Measurements from ENCODE around the gene YWHAB. TPM values are rescaled to one million over a fixed set of nuclear protein-coding genes. Genes with fewer than 3 reads are reported as not detected.

YWHAB gene
- total and polyA plus RNA-seq, 2 donors (not counting 1 experiment from before 2014, with no cell fraction given): 80.3 to 200 TPM

DNA sequence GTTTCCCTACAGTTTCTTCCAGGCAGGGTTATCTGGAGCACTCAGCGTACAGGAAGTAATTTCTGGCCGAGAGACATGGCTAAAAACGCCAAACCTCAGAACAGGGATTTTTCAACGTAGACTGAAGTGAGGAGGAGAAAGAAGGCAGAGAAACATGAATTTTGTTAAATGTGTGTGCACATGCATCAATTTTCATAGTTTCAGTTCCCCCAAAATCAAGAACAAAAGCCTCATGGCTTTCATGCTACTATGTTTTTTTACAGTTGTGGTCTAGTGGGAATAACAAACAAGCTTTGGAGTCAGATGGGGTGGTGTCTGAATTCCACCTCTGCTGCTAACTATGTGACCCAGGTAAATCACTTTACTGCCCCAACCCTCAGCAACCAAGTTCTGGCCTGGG is 69.8 kb downstream of the YWHAB start:
- Histone ChIP-seq H4K20me1 (ENCODE audit: control insufficient read depth, insufficient read depth, low read length, poor library complexity, severe bottlenecking) (peaks cover 16% of the 10 kb centered on the region), H3K79me2 (ENCODE audit: control insufficient read depth, insufficient read depth, low read length) (peaks cover 66% of the 10 kb centered on the region), H3K9ac (ENCODE audit: low read length) (no peak overlapping the region), H3K4me2 (replicated peaks; ENCODE audit: low read depth, low read length, poor library complexity, severe bottlenecking) (peak overlapping the region; percentile 53), H3K4me1 (ENCODE audit: control insufficient read depth in 2 of 2, insufficient read depth in 2 of 2, low read length in 2 of 2) (peaks cover 45 to 50% of the 10 kb centered on the region in 2 donors), H3K27ac (ENCODE audit: low read length in 2 of 2) (peak overlapping the region; percentile 43 to 63), H3K27me3 (replicated peaks in 1 of 4; ENCODE audit: control extremely low read depth in 1 of 4, control insufficient read depth in 3 of 4, insufficient read depth in 4 of 4, low read length in 3 of 4) (no peaks in the 10 kb centered on the region), H3K4me3 (ENCODE audit: control extremely low read depth in 1 of 5, extremely low read depth in 1 of 5, insufficient read depth in 1 of 5, low read depth in 2 of 5, low read length in 4 of 5) (no peak overlapping the region), H3K36me3 (replicated peaks in 1 of 2; ENCODE audit: control extremely low read depth in 1 of 2, control insufficient read depth in 1 of 2, extremely low read depth in 1 of 2, insufficient read depth in 2 of 2, low read length in 1 of 2) (peaks cover 4 to 66% of the 10 kb centered on the region in 2 experiments), H3K9me3 (ENCODE audit: control extremely low read depth in 1 of 3, control insufficient read depth in 2 of 3, insufficient read depth in 1 of 3, low read length in 2 of 3) (no peaks in the 10 kb centered on the region), H2AFZ (ENCODE audit: insufficient read depth, low read depth, low read length, poor library complexity, severe bottlenecking) (peak overlapping the region; percentile 2)
- DNase-seq: peak; percentile 46
- TF ChIP-seq, protein P1, sequence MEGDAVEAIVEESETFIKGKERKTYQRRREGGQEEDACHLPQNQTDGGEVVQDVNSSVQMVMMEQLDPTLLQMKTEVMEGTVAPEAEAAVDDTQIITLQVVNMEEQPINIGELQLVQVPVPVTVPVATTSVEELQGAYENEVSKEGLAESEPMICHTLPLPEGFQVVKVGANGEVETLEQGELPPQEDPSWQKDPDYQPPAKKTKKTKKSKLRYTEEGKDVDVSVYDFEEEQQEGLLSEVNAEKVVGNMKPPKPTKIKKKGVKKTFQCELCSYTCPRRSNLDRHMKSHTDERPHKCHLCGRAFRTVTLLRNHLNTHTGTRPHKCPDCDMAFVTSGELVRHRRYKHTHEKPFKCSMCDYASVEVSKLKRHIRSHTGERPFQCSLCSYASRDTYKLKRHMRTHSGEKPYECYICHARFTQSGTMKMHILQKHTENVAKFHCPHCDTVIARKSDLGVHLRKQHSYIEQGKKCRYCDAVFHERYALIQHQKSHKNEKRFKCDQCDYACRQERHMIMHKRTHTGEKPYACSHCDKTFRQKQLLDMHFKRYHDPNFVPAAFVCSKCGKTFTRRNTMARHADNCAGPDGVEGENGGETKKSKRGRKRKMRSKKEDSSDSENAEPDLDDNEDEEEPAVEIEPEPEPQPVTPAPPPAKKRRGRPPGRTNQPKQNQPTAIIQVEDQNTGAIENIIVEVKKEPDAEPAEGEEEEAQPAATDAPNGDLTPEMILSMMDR (IDR thresholded peaks at IDR 0.05): no peak
- TF ChIP-seq EZH2 (IDR thresholded peaks at IDR 0.05; ENCODE audit: borderline replicate concordance, insufficient read depth, low read depth, low read length, poor library complexity, severe bottlenecking): no peak
- Mint-ChIP-seq H3K4me3 (peak overlapping the region; percentile 82), H3K27me3 (no peaks in the 10 kb centered on the region), H3K4me1 (peaks cover 68% of the 10 kb centered on the region), H3K9me3 (ENCODE audit: insufficient read depth) (no peaks in the 10 kb centered on the region), H3K27ac (peak overlapping the region; percentile 91)
- intact Hi-C loops (cut with micrococcal nuclease): loop anchor here (5.0 kb wide), 1 partner anchor 42 kb away; no protein-coding TSS in a partner anchor
- ATAC-seq (ENCODE audit: low read depth): peak; percentile 3
- WGBS (ENCODE audit: insufficient coverage): 63% methylated on average over 1 of the region's 4 CpGs
- ChIA-PET POLR2A (no interaction called here), CTCF (no interaction called here)

DNA sequence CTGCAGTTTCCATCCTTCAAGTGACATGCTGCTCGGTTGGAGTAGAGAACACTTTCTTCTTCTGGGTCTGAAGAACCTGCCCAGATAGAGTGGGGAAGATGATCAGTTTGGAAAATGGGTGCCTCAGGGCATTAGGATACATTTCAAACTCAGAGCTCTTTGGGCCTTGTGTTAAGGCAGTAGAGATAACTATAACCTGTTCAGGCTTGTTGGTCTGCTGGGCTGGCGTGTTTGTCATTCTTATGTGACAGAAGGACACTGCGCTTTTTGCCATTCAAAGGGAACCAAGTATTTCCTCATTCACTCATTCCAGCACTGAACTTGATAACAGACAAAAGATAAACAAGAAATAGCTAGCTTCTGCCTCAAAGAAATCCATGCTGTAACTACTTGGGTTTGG is 70.9 kb downstream of the YWHAB start:
- ChIA-PET POLR2A (no interaction called here), CTCF (interaction anchor here (1.2 to 2.5 kb wide), 2 partner anchors 9 to 140 kb away, joined by 3 to 11 read pairs; no protein-coding TSS in a partner anchor)
- TF ChIP-seq, protein P1 (IDR thresholded peaks at IDR 0.05): no peak
- TF ChIP-seq EZH2 (IDR thresholded peaks at IDR 0.05; ENCODE audit: borderline replicate concordance, insufficient read depth, low read depth, low read length, poor library complexity, severe bottlenecking): no peak
- H3K9me3 Mint-ChIP-seq (ENCODE audit: insufficient read depth): no peaks in the 10 kb centered on the region
- Histone ChIP-seq H3K79me2 (ENCODE audit: control insufficient read depth, insufficient read depth, low read length) (peaks cover 75% of the 10 kb centered on the region), H3K4me2 (replicated peaks; ENCODE audit: low read depth, low read length, poor library complexity, severe bottlenecking) (no peak overlapping the region), H3K9me3 (ENCODE audit: control extremely low read depth in 1 of 3, control insufficient read depth in 2 of 3, insufficient read depth in 1 of 3, low read length in 2 of 3) (no peaks in the 10 kb centered on the region), H2AFZ (ENCODE audit: insufficient read depth, low read depth, low read length, poor library complexity, severe bottlenecking) (no peak overlapping the region), H3K36me3 (replicated peaks in 1 of 2; ENCODE audit: control extremely low read depth in 1 of 2, control insufficient read depth in 1 of 2, extremely low read depth in 1 of 2, insufficient read depth in 2 of 2, low read length in 1 of 2) (peaks cover 4 to 55% of the 10 kb centered on the region in 2 experiments), H3K27ac (ENCODE audit: low read length in 2 of 2) (peak overlapping the region in 1 of 2 donors; percentile 63), H3K27me3 (replicated peaks in 1 of 4; ENCODE audit: control extremely low read depth in 1 of 4, control insufficient read depth in 3 of 4, insufficient read depth in 4 of 4, low read length in 3 of 4) (no peaks in the 10 kb centered on the region), H3K9ac (ENCODE audit: low read length) (no peak overlapping the region), H4K20me1 (ENCODE audit: control insufficient read depth, insufficient read depth, low read length, poor library complexity, severe bottlenecking) (peaks cover 16% of the 10 kb centered on the region), H3K4me1 (ENCODE audit: control insufficient read depth in 2 of 2, insufficient read depth in 2 of 2, low read length in 2 of 2) (peaks cover 51 to 59% of the 10 kb centered on the region in 2 donors), H3K4me3 (ENCODE audit: control extremely low read depth in 1 of 5, extremely low read depth in 1 of 5, insufficient read depth in 1 of 5, low read depth in 2 of 5, low read length in 4 of 5) (no peak overlapping the region)
- H3K4me1 Mint-ChIP-seq: peaks cover 73% of the 10 kb centered on the region
- WGBS (ENCODE audit: insufficient coverage): 100% methylated on average over 1 of the region's 3 CpGs
- intact Hi-C loops (cut with micrococcal nuclease): loop anchor here (5.0 kb wide), 1 partner anchor 41 kb away; no protein-coding TSS in a partner anchor
- H3K4me3 Mint-ChIP-seq: peak overlapping the region; percentile 82
- H3K27ac Mint-ChIP-seq: peak overlapping the region; percentile 91
- ATAC-seq (ENCODE audit: low read depth): no peak
- DNase-seq: no peak
- H3K27me3 Mint-ChIP-seq: no peaks in the 10 kb centered on the region

Data from B cell (primary cell).